Spinal cord (tissue), 10 donors: ENCODE data around the gene OXSR1. TPM values are rescaled to one million over a fixed set of nuclear protein-coding genes. Genes with fewer than 3 reads are reported as not detected.
A peak's percentile ranks its signal among the peaks of the same experiment; 100 is the strongest.

Experiments used
- DNase-seq, 6 donors: peaks; one replicate each; pipeline versions ENCODE4 v3.0.0 to v3.0.0-alpha.2; 2013 to 2015; ENCODE audit warnings: low spot score in 6 of 6, low read depth in 4 of 6
- H3K27ac ChIP-seq: one replicate; pipeline ENCODE4 v1.5.1; 2013; ENCODE audit warnings: low read depth, low read length, control low read depth
- H3K27me3 ChIP-seq: one replicate; pipeline ENCODE4 v1.6.1; 2013; ENCODE audit warnings: low read length; ENCODE audit not compliant: control insufficient read depth, insufficient read depth
- H3K36me3 ChIP-seq: one replicate; pipeline ENCODE4 v1.6.1; 2013; ENCODE audit warnings: low read length; ENCODE audit not compliant: control insufficient read depth, insufficient read depth
- H3K4me1 ChIP-seq: one replicate; pipeline ENCODE4 v1.6.1; 2013; ENCODE audit warnings: low read length; ENCODE audit not compliant: control insufficient read depth, insufficient read depth
- H3K4me3 ChIP-seq: one replicate; pipeline ENCODE4 v1.5.1; 2013; ENCODE audit warnings: low read depth, low read length, control low read depth
- H3K9me3 ChIP-seq: one replicate; pipeline ENCODE4 v1.6.1; 2013; ENCODE audit warnings: low read length; ENCODE audit not compliant: control insufficient read depth, insufficient read depth
- WGBS: methylation state at CpG from one replicate; pipeline ENCODE4 v1.1.5; 2013; ENCODE audit warnings: missing lambda C conversion rate; ENCODE audit not compliant: insufficient coverage; 5-methylcytosine and 5-hydroxymethylcytosine counted together
- polyA plus RNA-seq, 2 donors: library from polyadenylated mRNA; unstranded; fragments of 120-200 nt; gene quantifications; one replicate each; pipeline ENCODE4 v1.2.1, GENCODE V29; 2013; ENCODE audit not compliant: insufficient read length in 2 of 2
- total RNA-seq, 2 donors: library from RNA; depleted of rRNA in 1 of 2; stranded (reverse); fragments of 120-200 nt in 1 of 2; fragments of >200 nt in 1 of 2; gene quantifications; one replicate each; pipeline versions ENCODE4 v1.2.3 to v1.2.4, GENCODE V29; 2013 to 2014
- donor health status: healthy.

The OXSR1 gene
- total and polyA plus RNA-seq, 4 donors: 32.3 to 36.1 (median 33.4) TPM

DNA sequence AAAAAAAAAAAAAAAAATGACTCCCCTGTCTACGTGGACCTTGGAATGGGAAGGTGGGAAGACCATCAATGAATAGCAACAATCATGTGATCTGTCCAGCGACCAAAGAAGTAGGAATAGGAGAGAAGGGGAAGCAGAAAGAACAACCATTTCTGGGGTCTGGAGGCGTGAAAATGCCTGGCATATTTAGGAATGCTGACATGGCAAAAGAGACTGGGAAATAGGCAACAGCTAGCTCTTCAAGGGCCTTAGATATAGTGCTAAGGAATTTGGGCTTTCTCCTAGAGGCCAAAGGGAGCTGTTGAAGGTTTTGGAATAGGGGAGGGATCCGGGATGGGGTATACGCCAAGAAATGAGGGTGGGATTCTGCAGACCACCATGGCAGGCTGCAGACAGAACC lies 106.2 kb downstream of the OXSR1 start:
- peaks cover 25% of the 10 kb centered on the region for H3K36me3 ChIP-seq
- no peaks in the 10 kb centered on the region for H3K9me3 ChIP-seq
- H3K4me3 ChIP-seq: no peak overlapping the region
- 90% methylated on average over 4 of the region's 5 CpGs for WGBS
- H3K27ac ChIP-seq: no peak overlapping the region
- no peaks in the 10 kb centered on the region for H3K27me3 ChIP-seq
- H3K4me1 ChIP-seq: no peaks in the 10 kb centered on the region
- no peak for DNase-seq

DNA sequence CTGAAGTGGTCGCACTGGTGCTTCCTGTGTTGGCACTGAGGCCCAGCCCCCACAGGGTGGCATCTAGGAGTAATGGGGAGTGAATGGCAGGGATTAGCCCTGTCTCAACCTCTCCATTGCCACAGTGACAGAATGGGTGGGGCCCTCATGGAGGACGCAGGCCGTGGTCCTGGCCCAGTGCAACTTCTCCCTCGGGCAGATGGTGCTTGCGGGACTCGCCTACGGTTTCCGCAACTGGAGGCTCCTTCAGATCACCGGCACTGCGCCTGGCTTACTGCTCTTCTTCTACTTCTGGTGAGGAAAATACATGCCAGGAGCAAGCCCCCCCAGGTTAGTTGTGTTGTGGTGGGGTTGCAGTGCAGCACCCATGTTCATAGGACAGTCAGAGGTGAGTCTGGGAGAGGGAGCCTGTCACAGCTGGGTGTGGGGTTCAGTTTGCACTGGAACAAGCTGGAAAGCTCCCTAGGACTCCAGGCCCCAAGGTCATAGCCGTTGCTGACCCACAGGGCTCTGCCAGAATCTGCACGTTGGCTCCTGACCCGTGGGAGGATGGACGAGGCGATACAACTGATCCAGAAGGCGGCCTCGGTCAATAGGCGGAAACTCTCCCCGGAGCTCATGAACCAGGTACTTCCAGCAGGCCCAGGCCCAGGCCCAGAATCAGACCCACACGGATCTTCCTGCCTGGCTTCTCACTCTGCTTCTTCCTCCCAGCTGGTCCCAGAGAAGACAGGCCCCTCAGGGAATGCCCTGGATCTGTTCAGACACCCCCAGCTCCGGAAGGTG lies 109.7 kb downstream of the OXSR1 start:
- Histone ChIP-seq H3K27me3 (no peaks in the 10 kb centered on the region), H3K27ac (no peak overlapping the region), H3K4me1 (no peaks in the 10 kb centered on the region), H3K9me3 (no peaks in the 10 kb centered on the region), H3K36me3 (peaks cover 31% of the 10 kb centered on the region), H3K4me3 (no peak overlapping the region)
- no peak for DNase-seq
- WGBS: 94% methylated on average over 20 of the region's 21 CpGs

DNA sequence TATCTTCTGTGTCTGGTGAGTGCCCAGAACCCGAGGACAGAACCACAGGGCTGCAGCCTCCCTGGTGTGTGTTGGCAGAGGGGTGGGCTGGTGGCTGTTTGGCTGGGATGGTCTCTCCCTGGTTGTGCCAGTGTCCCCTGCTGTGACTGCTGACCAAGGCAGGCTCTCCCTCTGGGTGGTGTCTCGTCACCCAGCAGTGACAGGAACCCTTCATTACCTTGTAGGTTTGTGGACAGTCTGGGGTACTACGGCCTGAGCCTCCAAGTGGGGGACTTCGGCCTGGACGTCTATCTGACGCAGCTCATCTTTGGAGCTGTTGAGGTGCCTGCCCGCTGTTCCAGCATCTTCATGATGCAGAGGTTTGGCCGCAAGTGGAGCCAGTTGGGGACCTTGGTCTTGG lies 110.3 kb downstream of the OXSR1 start:
- H3K4me1 ChIP-seq: no peaks in the 10 kb centered on the region
- no peak overlapping the region for H3K4me3 ChIP-seq
- no peak for DNase-seq
- 93% methylated on average over 5 of the region's 8 CpGs for WGBS
- H3K36me3 ChIP-seq: peaks cover 31% of the 10 kb centered on the region
- no peaks in the 10 kb centered on the region for H3K9me3 ChIP-seq
- H3K27ac ChIP-seq: no peak overlapping the region
- no peaks in the 10 kb centered on the region for H3K27me3 ChIP-seq

DNA sequence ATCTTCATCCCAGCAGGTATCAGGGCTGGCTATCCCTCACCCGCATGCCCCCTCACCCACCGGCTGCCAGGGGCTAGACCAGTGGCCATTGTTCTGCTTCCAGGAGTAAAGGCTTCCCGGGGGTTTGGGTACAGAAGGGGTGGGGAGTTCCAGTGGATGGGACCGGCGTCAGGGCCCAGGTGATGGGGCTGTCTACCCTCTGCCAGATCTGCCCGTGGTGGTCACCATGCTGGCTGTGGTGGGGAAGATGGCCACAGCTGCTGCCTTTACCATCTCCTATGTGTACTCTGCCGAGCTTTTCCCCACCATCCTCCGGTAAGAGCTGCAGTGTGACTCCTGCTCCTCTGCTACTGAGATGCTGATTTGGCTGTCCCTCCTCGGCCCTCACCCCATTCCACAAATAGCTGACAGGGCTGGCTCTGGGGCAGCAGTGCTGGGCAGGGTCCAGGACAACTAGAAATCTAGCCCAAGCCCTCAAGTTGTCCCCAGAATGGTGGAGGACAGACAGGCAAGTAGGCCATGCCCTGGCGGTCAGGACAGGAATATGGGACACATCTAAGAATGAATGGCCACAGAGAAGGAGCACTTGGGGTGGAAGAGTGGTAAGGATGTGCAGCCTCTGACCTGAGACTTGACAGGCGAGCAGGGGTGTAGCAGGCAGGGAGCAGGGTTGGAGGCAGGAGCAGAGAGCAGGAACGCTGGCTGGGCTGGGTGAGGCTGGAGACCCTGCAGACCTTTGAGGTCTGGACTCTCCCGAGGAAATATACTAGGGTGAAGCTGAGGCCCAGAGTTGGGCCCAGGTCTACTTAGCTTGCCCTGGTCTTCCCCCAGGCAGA lies 111.0 kb downstream of the OXSR1 start:
- 94% methylated on average over 12 of the region's 13 CpGs for WGBS
- H3K36me3 ChIP-seq: peaks cover 31% of the 10 kb centered on the region
- no peaks in the 10 kb centered on the region for H3K9me3 ChIP-seq
- no peak overlapping the region for H3K27ac ChIP-seq
- H3K27me3 ChIP-seq: no peaks in the 10 kb centered on the region
- H3K4me1 ChIP-seq: no peaks in the 10 kb centered on the region
- H3K4me3 ChIP-seq: no peak overlapping the region
- DNase-seq: no peak

DNA sequence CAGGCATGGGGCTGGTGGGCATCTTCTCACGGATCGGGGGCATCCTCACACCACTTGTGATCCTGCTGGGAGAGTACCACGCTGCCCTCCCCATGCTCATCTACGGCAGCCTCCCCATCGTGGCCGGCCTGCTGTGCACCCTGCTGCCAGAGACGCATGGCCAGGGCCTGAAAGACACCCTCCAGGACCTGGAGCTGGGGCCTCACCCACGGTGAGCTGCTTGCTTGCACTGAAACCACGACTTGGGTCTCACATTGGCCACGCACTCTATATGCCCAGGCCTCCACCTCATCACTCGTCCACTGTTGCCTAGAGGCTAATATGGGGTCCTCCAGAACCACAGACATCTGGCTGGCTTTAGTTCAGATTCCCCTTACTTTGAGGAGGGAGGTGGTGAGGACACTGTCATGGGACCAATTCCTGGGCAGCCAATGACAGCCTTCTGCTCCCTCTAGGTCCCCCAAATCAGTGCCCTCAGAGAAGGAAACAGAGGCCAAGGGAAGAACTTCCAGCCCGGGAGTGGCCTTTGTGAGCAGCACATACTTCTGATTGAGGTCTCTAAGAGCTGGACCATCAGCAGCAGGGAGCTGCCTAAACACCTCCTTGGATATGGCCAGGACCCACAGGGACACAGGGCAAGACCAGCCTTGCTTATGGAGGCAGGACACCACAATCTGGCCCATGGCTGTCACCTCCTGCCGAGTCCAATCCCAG lies 111.7 kb downstream of the OXSR1 start:
- no peak for DNase-seq
- WGBS: 93% methylated on average over 11 of the region's 13 CpGs
- Histone ChIP-seq H3K36me3 (peaks cover 31% of the 10 kb centered on the region), H3K4me3 (no peak overlapping the region), H3K27ac (no peak overlapping the region), H3K9me3 (no peaks in the 10 kb centered on the region), H3K4me1 (no peaks in the 10 kb centered on the region), H3K27me3 (no peaks in the 10 kb centered on the region)

DNA sequence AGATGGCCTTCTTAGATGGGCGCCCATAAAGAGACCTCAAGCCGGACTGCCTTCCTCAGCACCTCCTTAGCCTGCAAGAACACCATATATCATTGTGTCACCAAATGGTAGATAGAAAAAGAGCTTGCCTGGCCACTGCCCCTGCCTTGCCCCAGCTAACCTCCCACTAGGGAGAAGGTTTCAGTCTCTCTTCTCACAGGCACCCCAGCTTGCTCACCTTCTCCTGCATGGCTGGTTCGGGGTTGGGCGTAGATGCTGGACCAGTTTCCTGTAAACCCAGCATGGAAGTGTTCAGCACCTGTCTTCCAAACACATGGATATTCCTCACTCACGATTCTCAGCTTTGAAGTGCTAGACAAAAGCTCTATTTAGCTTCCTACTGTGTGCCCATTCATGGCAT lies 113.5 kb downstream of the OXSR1 start:
- no peaks in the 10 kb centered on the region for H3K4me1 ChIP-seq
- no peak overlapping the region for H3K4me3 ChIP-seq
- DNase-seq: no peak
- H3K27ac ChIP-seq: no peak overlapping the region
- 90% methylated on average over 5 of the region's 5 CpGs for WGBS
- H3K27me3 ChIP-seq: no peaks in the 10 kb centered on the region
- H3K36me3 ChIP-seq: peaks cover 31% of the 10 kb centered on the region
- H3K9me3 ChIP-seq: no peaks in the 10 kb centered on the region

DNA sequence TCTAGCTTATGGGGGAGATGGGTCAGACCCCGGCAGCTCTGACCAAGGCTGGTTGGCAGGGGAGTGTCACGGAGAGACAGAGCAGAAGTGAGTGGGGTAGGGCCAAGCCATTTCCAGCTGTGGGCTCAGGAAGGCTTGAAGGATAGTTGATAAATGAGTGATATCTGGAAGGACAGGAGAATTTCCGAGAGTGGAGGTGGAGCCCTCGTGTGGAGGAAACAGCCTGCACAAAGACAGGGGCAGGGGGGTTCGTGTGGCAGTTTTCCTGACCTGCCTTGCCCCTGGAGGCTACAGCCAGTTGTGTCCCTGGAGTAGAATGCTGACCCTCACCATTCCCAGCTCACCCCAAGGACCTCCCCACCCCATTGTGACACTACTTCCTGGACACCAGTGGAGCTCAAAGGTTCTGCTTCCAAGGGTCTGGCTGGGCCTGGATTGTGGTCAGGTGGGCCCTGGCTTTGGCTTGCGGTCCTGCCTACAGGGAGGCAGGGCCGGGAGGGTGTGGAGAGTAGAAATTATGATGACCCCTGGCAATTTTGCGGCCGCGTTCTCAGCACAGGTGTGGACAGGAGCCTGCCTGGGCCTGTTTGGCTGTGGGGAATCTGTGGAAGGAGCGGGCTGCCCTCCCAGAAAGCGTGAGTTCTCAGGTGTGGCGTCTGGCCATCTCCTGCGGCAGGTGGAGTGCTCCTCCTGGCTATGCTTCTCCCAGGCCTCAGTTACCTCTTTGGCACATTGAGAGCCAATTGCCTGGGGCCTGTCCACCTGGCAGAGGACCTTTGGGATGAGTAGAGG lies 116.8 kb downstream of the OXSR1 start, which contains the start of gene SLC22A14:
TSS of gene SLC22A14 (plus strand) at position 400 of the 792 bp plus-strand sequence. CDS start 23,733 bp downstream, outside the sequence.
- Histone ChIP-seq H3K9me3 (no peaks in the 10 kb centered on the region), H3K27ac (no peak within 1 kb of the TSS), H3K4me3 (no peak within 1 kb of the TSS), H3K27me3 (no peaks in the 10 kb centered on the region), H3K4me1 (no peaks in the 10 kb centered on the region), H3K36me3 (peaks cover under 1% of the 10 kb centered on the region)
- DNase-seq: no peak
- 82% methylated on average over 14 of the region's 14 CpGs for WGBS

DNA sequence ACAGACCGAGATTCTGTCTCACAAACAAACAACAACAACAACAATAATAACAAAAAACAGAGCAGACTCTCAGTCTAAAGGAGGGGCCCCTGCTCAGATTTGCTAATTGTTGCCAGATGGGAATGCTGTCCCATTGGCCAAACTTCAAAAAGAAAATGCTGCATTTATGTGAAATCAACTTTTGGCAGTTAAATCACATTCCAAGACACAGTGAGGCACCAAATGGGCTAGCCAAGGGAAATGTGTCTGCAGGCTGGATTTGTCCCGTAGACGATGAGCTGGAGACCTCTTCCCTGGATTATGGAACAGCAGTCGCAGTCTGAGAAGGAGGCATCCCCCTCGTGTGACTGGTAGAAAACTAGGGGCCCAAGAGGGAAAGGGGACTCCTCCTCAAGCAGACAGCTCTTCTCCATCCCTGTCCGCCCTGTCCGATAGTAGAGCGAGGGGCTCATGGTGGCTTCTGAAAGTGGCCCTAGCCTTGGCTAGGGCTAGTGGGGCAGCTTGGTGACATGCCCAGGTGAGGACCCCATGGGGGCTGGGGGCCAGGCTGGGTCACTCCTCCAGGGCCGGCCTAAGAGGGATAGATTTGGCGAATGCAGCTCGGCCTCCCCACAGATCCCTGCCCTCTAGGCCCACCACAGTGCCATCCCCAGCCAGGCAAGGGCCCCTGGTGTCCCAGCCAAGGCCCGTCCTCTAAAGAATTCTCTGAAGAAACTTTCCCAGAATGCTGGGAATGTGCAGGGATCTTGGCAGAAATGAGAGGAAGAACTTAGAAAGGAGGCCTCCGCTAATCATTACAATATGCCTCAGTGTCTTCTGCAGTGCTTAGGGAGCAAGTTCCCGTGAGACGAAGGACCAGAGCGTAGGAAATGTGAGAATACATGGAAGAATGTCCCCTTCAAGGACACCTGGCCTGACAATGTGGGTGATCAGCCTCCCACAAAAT lies 118.7 kb downstream of the OXSR1 start:
- no peaks in the 10 kb centered on the region for H3K4me1 ChIP-seq
- H3K27ac ChIP-seq: no peak overlapping the region
- H3K27me3 ChIP-seq: no peaks in the 10 kb centered on the region
- WGBS: 71% methylated on average over 8 of the region's 16 CpGs
- H3K36me3 ChIP-seq: no peaks in the 10 kb centered on the region
- peak in 1 of 6 donors; percentile 35 for DNase-seq
- no peak overlapping the region for H3K4me3 ChIP-seq
- no peaks in the 10 kb centered on the region for H3K9me3 ChIP-seq
